ENCODE measurements around the gene EFHD1. TPM values are rescaled to one million over a fixed set of nuclear protein-coding genes. Genes with fewer than 3 reads are reported as not detected.

Gene EFHD1
- total RNA-seq, 1 donor from 2014 or later, result 7.7 TPM

GRCh38 chr2:232635820-232636219 lies 2.4 kb downstream of the EFHD1 start:
- no peak overlapping the region for H3K4me3 ChIP-seq
- ATAC-seq (no peak), DNase-seq (no peak)
- H3K27ac ChIP-seq, result no peak overlapping the region
- no peak for TF ChIP-seq CTCF (IDR thresholded peaks at IDR 0.05)
- intact Hi-C loops (cut with DNase I), result no loop called here
- H3K27me3 ChIP-seq (ENCODE audit: low read depth), result peaks cover 51% of the 10 kb centered on the region
- H3K36me3 ChIP-seq, result no peaks in the 10 kb centered on the region
- H3K9me3 ChIP-seq, result no peaks in the 10 kb centered on the region
- peaks cover 26% of the 10 kb centered on the region for H3K4me1 ChIP-seq

GRCh38 chr2:232636788-232637420 lies 3.5 kb downstream of the EFHD1 start:
- no peak for TF ChIP-seq CTCF (IDR thresholded peaks at IDR 0.05)
- Histone ChIP-seq H3K36me3 (no peaks in the 10 kb centered on the region), H3K4me3 (no peak overlapping the region), H3K27me3 (ENCODE audit: low read depth) (peaks cover 43% of the 10 kb centered on the region), H3K9me3 (no peaks in the 10 kb centered on the region), H3K4me1 (peaks cover 26% of the 10 kb centered on the region), H3K27ac (no peak overlapping the region)
- intact Hi-C loops (cut with DNase I), result no loop called here
- ATAC-seq, result no peak
- DNase-seq, result no peak

- ATAC-seq (no peak), DNase-seq (no peak)
- Histone ChIP-seq H3K27me3 (ENCODE audit: low read depth) (peaks cover 31% of the 10 kb centered on the region), H3K36me3 (no peaks in the 10 kb centered on the region), H3K9me3 (no peaks in the 10 kb centered on the region), H3K4me3 (no peak overlapping the region), H3K27ac (no peak overlapping the region), H3K4me1 (peaks cover 20% of the 10 kb centered on the region)
- TF ChIP-seq CTCF (IDR thresholded peaks at IDR 0.05), result no peak
- intact Hi-C loops (cut with DNase I), result no loop called here
These were observed 4.6 kb downstream of the EFHD1 start for GRCh38 chr2:232637866-232638583.

- no peak for TF ChIP-seq CTCF (IDR thresholded peaks at IDR 0.05)
- H3K27me3 ChIP-seq (ENCODE audit: low read depth), result peaks cover 4% of the 10 kb centered on the region
- no peaks in the 10 kb centered on the region for H3K4me1 ChIP-seq
- H3K4me3 ChIP-seq, result no peak overlapping the region
- intact Hi-C loops (cut with DNase I), result no loop called here
- H3K27ac ChIP-seq, result no peak overlapping the region
- no peak for DNase-seq
- no peaks in the 10 kb centered on the region for H3K9me3 ChIP-seq
- no peak for ATAC-seq
- H3K36me3 ChIP-seq, result no peaks in the 10 kb centered on the region
These were observed 7.9 kb downstream of the EFHD1 start for GRCh38 chr2:232641153-232641848.

- no peak for DNase-seq
- no peak overlapping the region for H3K4me3 ChIP-seq
- no peaks in the 10 kb centered on the region for H3K4me1 ChIP-seq
- H3K9me3 ChIP-seq, result no peaks in the 10 kb centered on the region
- H3K27ac ChIP-seq, result no peak overlapping the region
- no peak for ATAC-seq
- intact Hi-C loops (cut with DNase I), result no loop called here
- H3K36me3 ChIP-seq, result no peaks in the 10 kb centered on the region
- no peaks in the 10 kb centered on the region for H3K27me3 ChIP-seq (ENCODE audit: low read depth)
- no peak for TF ChIP-seq CTCF (IDR thresholded peaks at IDR 0.05)
These were observed 9.7 kb downstream of the EFHD1 start for GRCh38 chr2:232643147-232643425.

Measured in lower lobe of right lung (tissue), 2 donors.